ENCODE measurements around the gene TBL1XR1. TPM values are rescaled to one million over a fixed set of nuclear protein-coding genes. Genes with fewer than 3 reads are reported as not detected.
"Not testable (repeated sequence)": the region's sequence is repeated elsewhere in the genome, so short reads cannot be mapped to it uniquely, and the experiment has no call there.

TBL1XR1 gene
- total RNA-seq, 1 donor from 2014 or later: 153 TPM

DNA sequence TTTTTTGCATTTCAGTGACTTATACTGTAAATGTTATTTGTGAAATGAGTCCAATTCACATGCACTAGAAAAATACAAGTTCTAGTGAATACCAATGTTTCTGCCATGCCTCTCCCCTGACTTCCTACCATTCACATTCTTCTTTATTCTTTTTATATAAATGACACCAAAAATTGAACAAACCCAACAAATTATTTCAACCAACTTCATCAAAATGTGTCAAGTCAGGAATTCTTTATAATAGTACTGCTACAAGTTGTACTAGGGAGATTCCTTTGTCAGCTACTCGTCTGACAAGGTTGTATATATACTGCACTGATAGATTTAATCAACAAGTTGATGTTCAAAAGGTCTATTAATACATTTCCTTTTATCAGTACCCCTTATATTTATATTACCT, 3.0 kb downstream of the TBL1XR1 start:
- no peak for DNase-seq (ENCODE audit: low read depth, low spot score)
- Mint-ChIP-seq H3K27me3 (ENCODE audit: low read depth) (no peaks in the 10 kb centered on the region), H3K36me3 (ENCODE audit: low read depth) (peaks cover 17% of the 10 kb centered on the region), H3K27ac (ENCODE audit: unreplicated experiment) (no peak overlapping the region), H3K9me3 (no peaks in the 10 kb centered on the region), H3K4me1 (peaks cover 59% of the 10 kb centered on the region), H3K4me3 (peak overlapping the region; percentile 99)
- no peak for TF ChIP-seq CTCF (conservative IDR thresholded peaks at IDR 0.05)

DNA sequence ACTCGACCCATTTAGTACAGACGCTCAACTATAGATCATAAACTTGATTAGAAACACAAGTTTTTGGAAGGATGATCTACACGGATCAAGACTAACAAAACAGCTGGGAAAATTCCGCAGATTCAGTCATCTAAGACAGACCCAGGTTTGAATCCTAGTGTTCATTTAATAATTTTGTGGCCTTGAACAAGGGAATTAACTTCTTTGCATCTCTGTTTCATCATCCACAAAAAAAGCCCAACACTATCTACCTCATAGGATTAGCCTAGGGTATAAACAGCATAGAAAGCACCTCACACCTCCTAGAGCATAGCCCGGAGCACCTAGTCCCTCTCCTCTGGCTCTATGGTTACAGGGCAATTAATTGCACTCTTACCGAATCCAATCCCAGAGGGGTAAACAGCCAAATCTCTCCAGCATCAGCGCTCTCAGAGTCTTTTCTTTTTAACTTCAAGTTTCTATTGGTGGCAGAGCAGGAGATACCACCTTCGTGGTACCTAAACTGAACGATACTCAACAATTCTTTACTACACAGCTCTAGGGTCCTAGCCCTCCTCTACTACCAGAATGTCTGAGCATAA, 3.5 kb downstream of the TBL1XR1 start:
- Mint-ChIP-seq H3K4me1 (peaks cover 54% of the 10 kb centered on the region), H3K36me3 (ENCODE audit: low read depth) (peaks cover 17% of the 10 kb centered on the region), H3K9me3 (no peaks in the 10 kb centered on the region), H3K27ac (ENCODE audit: unreplicated experiment) (no peak overlapping the region), H3K4me3 (peak overlapping the region; percentile 99), H3K27me3 (ENCODE audit: low read depth) (no peaks in the 10 kb centered on the region)
- no peak for TF ChIP-seq CTCF (conservative IDR thresholded peaks at IDR 0.05)
- DNase-seq (ENCODE audit: low read depth, low spot score): no peak

DNA sequence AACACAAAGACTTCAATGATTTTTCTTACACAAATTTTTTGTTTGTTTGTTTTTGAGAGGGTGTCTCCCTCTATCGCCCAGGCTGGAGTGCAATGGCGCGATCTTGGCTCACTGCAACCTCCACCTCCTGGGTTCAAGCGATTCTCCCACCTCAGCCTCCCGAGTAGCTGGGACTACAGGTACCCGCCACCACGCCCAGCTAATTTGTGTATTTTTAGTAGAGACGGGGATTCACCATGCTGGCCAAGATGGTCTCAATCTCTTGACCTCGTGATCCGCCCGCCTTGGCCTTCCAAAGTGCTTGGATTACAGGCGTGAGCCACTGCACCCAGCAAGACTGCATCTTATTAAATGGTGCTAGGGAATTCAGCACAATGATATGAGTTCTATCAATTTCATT, 4.0 kb downstream of the TBL1XR1 start:
- H3K27ac Mint-ChIP-seq (ENCODE audit: unreplicated experiment); H3K27me3 Mint-ChIP-seq (ENCODE audit: low read depth); DNase-seq (ENCODE audit: low read depth, low spot score); H3K9me3 Mint-ChIP-seq: not testable (repeated sequence)
- peaks cover 53% of the 10 kb centered on the region for H3K4me1 Mint-ChIP-seq
- peak overlapping the region; percentile 99 for H3K4me3 Mint-ChIP-seq
- peaks cover 17% of the 10 kb centered on the region for H3K36me3 Mint-ChIP-seq (ENCODE audit: low read depth)

DNA sequence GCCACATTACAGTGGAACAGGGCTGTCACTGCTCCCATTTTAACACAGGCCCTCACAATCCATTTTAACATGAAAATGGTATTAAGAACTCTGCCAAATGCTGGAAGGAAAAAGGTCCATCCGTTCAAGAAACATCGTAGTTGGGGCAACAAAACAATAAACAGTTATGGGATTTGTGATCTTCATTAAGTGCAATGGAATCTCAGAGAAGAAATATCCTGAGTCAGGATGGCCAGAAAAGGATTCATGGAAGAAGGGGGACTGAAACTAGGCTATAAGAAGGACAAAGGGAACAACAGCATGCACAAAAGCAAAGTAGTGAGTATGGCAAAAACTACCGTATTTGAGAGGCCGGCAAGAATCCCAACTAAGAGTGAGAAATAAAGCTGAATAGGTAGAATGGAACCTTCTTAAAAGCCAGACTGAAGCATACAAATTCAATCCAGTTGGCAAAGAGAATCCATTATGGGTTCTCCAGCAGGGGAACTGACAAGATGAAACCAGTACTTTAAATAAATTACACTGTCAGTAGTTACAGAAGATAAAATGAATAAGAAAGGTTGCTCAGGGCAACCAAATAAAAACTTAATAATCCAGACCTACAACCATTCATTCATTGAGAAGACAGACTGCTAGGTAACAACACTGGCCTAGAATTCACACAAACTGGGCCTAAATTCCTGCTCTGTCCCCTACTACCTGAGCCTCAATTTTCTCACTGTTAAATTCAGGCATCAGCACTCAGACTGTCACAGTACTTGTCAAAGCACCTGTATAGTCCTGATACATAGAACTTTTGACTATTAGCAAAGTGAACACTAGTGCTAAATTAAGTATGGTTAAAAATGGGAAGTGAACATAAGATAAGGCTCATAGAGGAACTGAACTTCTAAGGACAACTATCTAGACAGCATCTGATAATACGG, 6.3 kb downstream of the TBL1XR1 start:
- H3K9me3 Mint-ChIP-seq: no peaks in the 10 kb centered on the region
- peak overlapping the region; percentile 50 for H3K4me3 Mint-ChIP-seq
- peak overlapping the region; percentile 38 for H3K27ac Mint-ChIP-seq (ENCODE audit: unreplicated experiment)
- DNase-seq (ENCODE audit: low read depth, low spot score): no peak
- peaks cover 62% of the 10 kb centered on the region for H3K4me1 Mint-ChIP-seq
- H3K27me3 Mint-ChIP-seq (ENCODE audit: low read depth): no peaks in the 10 kb centered on the region
- H3K36me3 Mint-ChIP-seq (ENCODE audit: low read depth): peaks cover 17% of the 10 kb centered on the region
- no peak for TF ChIP-seq CTCF (conservative IDR thresholded peaks at IDR 0.05)

GRCh38 chr3:177190184-177190583, 7.1 kb downstream of the TBL1XR1 start:
- not testable (repeated sequence) for H3K27ac Mint-ChIP-seq (ENCODE audit: unreplicated experiment)

GRCh38 chr3:177188325-177188724, 9.0 kb downstream of the TBL1XR1 start:
- not testable (repeated sequence) for H3K9me3 Mint-ChIP-seq; H3K4me3 Mint-ChIP-seq; H3K27ac Mint-ChIP-seq (ENCODE audit: unreplicated experiment); H3K36me3 Mint-ChIP-seq (ENCODE audit: low read depth); H3K27me3 Mint-ChIP-seq (ENCODE audit: low read depth); DNase-seq (ENCODE audit: low read depth, low spot score)
- peaks cover 45% of the 10 kb centered on the region for H3K4me1 Mint-ChIP-seq

More at GRCh38 chr3:177190184-177190583, 7.1 kb downstream of the TBL1XR1 start:
- not testable (repeated sequence) for DNase-seq (ENCODE audit: low read depth, low spot score); H3K27me3 Mint-ChIP-seq (ENCODE audit: low read depth); H3K9me3 Mint-ChIP-seq; H3K4me3 Mint-ChIP-seq
- Mint-ChIP-seq H3K36me3 (ENCODE audit: low read depth) (peaks cover 14% of the 10 kb centered on the region), H3K4me1 (peaks cover 58% of the 10 kb centered on the region)

GRCh38 chr3:177186306-177186705, 11.0 kb downstream of the TBL1XR1 start:
- peaks cover under 1% of the 10 kb centered on the region for H3K36me3 Mint-ChIP-seq (ENCODE audit: low read depth)
- DNase-seq (ENCODE audit: low read depth, low spot score): no peak
- no peak overlapping the region for H3K27ac Mint-ChIP-seq (ENCODE audit: unreplicated experiment)
- H3K9me3 Mint-ChIP-seq: no peaks in the 10 kb centered on the region
- H3K4me1 Mint-ChIP-seq: peaks cover 44% of the 10 kb centered on the region
- H3K4me3 Mint-ChIP-seq: no peak overlapping the region
- no peak for TF ChIP-seq CTCF (conservative IDR thresholded peaks at IDR 0.05)
- no peaks in the 10 kb centered on the region for H3K27me3 Mint-ChIP-seq (ENCODE audit: low read depth)

All from neural crest cell (in vitro differentiated cells).